Measurements from ENCODE around the gene HSD17B11. TPM values are rescaled to one million over a fixed set of nuclear protein-coding genes. Genes with fewer than 3 reads are reported as not detected.

The HSD17B11 gene
- total RNA-seq, 2 donors from 2014 or later = 18.3 to 22.7 TPM

- Mint-ChIP-seq H3K27ac (no peak overlapping the region), H3K4me3 (no peak overlapping the region), H3K36me3 (ENCODE audit: low read depth) (peaks cover 55% of the 10 kb centered on the region), H3K9me3 (peaks cover under 1% of the 10 kb centered on the region), H3K4me1 (peaks cover 18% of the 10 kb centered on the region), H3K27me3 (ENCODE audit: insufficient read depth) (no peaks in the 10 kb centered on the region)
- H3K4me1 ChIP-seq (ENCODE audit: control insufficient read depth, insufficient read depth, low read length) = peaks cover 5% of the 10 kb centered on the region
- no peaks in the 10 kb centered on the region for H3K9me3 ChIP-seq (ENCODE audit: control insufficient read depth, low read length)
- DNase-seq = no peak
- H3K27ac ChIP-seq (ENCODE audit: low read depth, low read length) = no peak overlapping the region
- no peak overlapping the region for H3K4me3 ChIP-seq (ENCODE audit: low read length)
- peaks cover 14% of the 10 kb centered on the region for H3K36me3 ChIP-seq (ENCODE audit: control insufficient read depth, insufficient read depth, low read length)
- WGBS, 2 experiments (ENCODE audit: insufficient coverage in 1 of 2, insufficient read length in 1 of 2) = 91 to 94% methylated on average over 4 to 5 of the region's 7 CpGs
- no peak overlapping the region for H3K9ac ChIP-seq (ENCODE audit: extremely low read depth, low read length, poor library complexity, severe bottlenecking)
- TF ChIP-seq, protein P1, sequence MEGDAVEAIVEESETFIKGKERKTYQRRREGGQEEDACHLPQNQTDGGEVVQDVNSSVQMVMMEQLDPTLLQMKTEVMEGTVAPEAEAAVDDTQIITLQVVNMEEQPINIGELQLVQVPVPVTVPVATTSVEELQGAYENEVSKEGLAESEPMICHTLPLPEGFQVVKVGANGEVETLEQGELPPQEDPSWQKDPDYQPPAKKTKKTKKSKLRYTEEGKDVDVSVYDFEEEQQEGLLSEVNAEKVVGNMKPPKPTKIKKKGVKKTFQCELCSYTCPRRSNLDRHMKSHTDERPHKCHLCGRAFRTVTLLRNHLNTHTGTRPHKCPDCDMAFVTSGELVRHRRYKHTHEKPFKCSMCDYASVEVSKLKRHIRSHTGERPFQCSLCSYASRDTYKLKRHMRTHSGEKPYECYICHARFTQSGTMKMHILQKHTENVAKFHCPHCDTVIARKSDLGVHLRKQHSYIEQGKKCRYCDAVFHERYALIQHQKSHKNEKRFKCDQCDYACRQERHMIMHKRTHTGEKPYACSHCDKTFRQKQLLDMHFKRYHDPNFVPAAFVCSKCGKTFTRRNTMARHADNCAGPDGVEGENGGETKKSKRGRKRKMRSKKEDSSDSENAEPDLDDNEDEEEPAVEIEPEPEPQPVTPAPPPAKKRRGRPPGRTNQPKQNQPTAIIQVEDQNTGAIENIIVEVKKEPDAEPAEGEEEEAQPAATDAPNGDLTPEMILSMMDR (conservative IDR thresholded peaks at IDR 0.05) = no peak
- no peaks in the 10 kb centered on the region for H3K27me3 ChIP-seq (ENCODE audit: control insufficient read depth, insufficient read depth, low read length, poor library complexity, severe bottlenecking)
These were observed 30.6 kb downstream of the HSD17B11 start for GRCh38 chr4:87360338-87360935.

DNA sequence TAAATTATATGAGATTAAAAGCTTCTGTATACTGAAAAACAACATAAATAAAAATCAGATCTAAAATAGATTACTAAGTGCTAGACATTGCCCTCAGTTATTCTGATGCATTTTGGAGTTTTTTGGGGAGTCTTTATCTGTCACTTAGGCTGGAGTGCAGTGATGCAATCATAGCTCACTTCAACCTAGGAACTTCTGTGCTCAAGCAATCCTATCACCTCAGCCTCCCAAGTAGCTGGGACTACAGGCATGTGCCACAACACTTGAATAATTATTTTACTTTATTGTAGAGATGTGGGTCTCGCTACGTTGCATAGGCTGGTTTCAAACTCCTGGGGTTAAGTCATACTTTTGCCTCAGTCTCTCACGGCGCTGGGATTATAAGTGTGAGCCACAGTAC is 31.7 kb downstream of the HSD17B11 start:
- WGBS, 2 experiments (ENCODE audit: insufficient coverage in 1 of 2, insufficient read length in 1 of 2) = 89 to 100% methylated on average over 1 to 4 of the region's 4 CpGs
- Mint-ChIP-seq H3K27ac (no peak overlapping the region), H3K27me3 (ENCODE audit: insufficient read depth) (no peaks in the 10 kb centered on the region), H3K4me3 (no peak overlapping the region), H3K9me3 (no peaks in the 10 kb centered on the region), H3K4me1 (peaks cover 15% of the 10 kb centered on the region), H3K36me3 (ENCODE audit: low read depth) (peaks cover 47% of the 10 kb centered on the region)
- no peak overlapping the region for H3K9ac ChIP-seq (ENCODE audit: extremely low read depth, low read length, poor library complexity, severe bottlenecking)
- H3K36me3 ChIP-seq (ENCODE audit: control insufficient read depth, insufficient read depth, low read length) = peaks cover 8% of the 10 kb centered on the region
- DNase-seq = no peak
- H3K27ac ChIP-seq (ENCODE audit: low read depth, low read length) = no peak overlapping the region
- H3K4me3 ChIP-seq (ENCODE audit: low read length) = no peak overlapping the region
- H3K27me3 ChIP-seq (ENCODE audit: control insufficient read depth, insufficient read depth, low read length, poor library complexity, severe bottlenecking) = no peaks in the 10 kb centered on the region
- H3K9me3 ChIP-seq (ENCODE audit: control insufficient read depth, low read length) = no peaks in the 10 kb centered on the region
- H3K4me1 ChIP-seq (ENCODE audit: control insufficient read depth, insufficient read depth, low read length) = peaks cover 5% of the 10 kb centered on the region
- TF ChIP-seq, protein P1 (conservative IDR thresholded peaks at IDR 0.05) = no peak

- peak overlapping the region; percentile 57 for H3K27ac Mint-ChIP-seq
- no peaks in the 10 kb centered on the region for H3K27me3 ChIP-seq (ENCODE audit: control insufficient read depth, insufficient read depth, low read length, poor library complexity, severe bottlenecking)
- H3K9me3 Mint-ChIP-seq = peaks cover 2% of the 10 kb centered on the region
- no peak for DNase-seq
- no peak overlapping the region for H3K9ac ChIP-seq (ENCODE audit: extremely low read depth, low read length, poor library complexity, severe bottlenecking)
- no peak overlapping the region for H3K4me3 Mint-ChIP-seq
- H3K36me3 Mint-ChIP-seq (ENCODE audit: low read depth) = peaks cover 34% of the 10 kb centered on the region
- peaks cover 8% of the 10 kb centered on the region for H3K4me1 Mint-ChIP-seq
- H3K27ac ChIP-seq (ENCODE audit: low read depth, low read length) = no peak overlapping the region
- 87 to 88% methylated on average over 2 of the region's 2 CpGs for WGBS, 2 experiments (ENCODE audit: insufficient coverage in 1 of 2, insufficient read length in 1 of 2)
- peaks cover 5% of the 10 kb centered on the region for H3K4me1 ChIP-seq (ENCODE audit: control insufficient read depth, insufficient read depth, low read length)
- H3K4me3 ChIP-seq (ENCODE audit: low read length) = no peak overlapping the region
- TF ChIP-seq, protein P1 (conservative IDR thresholded peaks at IDR 0.05) = no peak
- H3K9me3 ChIP-seq (ENCODE audit: control insufficient read depth, low read length) = no peaks in the 10 kb centered on the region
- H3K36me3 ChIP-seq (ENCODE audit: control insufficient read depth, insufficient read depth, low read length) = peaks cover 7% of the 10 kb centered on the region
- H3K27me3 Mint-ChIP-seq (ENCODE audit: insufficient read depth) = no peaks in the 10 kb centered on the region
These were observed 34.0 kb downstream of the HSD17B11 start for GRCh38 chr4:87356832-87357526.

All from endodermal cell (in vitro differentiated cells).